ENCODE data around the gene LIPG. TPM values are rescaled to one million over a fixed set of nuclear protein-coding genes. Genes with fewer than 3 reads are reported as not detected.

LIPG gene
- total RNA-seq, 1 experiment from 2014 or later: 57.8 TPM

DNA sequence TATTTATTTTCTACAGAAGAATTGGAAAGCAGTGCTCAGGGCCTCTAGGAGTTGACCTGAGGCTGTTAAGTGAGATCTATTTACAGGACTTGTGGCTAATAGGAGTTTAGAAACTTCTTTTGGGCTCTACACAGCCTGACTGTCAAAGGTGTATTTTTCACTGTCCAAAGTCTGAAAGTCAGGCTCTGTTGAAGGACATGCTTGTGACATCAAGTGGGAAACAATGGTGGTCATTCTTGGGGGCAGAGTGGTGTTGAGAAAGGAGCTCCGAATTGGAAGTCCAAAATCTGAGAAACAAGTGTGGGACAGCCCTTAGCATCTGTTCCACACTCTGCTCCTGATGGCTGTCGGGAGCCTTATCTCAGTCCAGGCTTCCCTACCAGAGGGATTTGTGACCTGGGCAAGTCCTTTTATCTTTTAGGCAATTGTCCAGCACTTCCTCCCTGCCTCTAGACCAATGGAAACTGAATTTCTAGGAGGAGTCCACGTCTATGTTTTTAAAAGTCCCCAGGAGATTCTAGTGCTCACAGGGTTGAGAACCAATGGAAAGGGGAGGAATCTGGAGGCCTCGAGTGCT, 76.4 kb downstream of the LIPG start:
- intact Hi-C loops (cut with micrococcal nuclease): no loop called here
- BruUV-seq (replicated peaks): no TSS peak
- TF ChIP-seq, protein P1, sequence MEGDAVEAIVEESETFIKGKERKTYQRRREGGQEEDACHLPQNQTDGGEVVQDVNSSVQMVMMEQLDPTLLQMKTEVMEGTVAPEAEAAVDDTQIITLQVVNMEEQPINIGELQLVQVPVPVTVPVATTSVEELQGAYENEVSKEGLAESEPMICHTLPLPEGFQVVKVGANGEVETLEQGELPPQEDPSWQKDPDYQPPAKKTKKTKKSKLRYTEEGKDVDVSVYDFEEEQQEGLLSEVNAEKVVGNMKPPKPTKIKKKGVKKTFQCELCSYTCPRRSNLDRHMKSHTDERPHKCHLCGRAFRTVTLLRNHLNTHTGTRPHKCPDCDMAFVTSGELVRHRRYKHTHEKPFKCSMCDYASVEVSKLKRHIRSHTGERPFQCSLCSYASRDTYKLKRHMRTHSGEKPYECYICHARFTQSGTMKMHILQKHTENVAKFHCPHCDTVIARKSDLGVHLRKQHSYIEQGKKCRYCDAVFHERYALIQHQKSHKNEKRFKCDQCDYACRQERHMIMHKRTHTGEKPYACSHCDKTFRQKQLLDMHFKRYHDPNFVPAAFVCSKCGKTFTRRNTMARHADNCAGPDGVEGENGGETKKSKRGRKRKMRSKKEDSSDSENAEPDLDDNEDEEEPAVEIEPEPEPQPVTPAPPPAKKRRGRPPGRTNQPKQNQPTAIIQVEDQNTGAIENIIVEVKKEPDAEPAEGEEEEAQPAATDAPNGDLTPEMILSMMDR (IDR thresholded peaks at IDR 0.05; ENCODE audit: unreplicated experiment): no peak
- ChIA-PET POLR2A (no interaction called here), CTCF (no interaction called here)
- Mint-ChIP-seq H3K9me3 (ENCODE audit: unreplicated experiment) (no peaks in the 10 kb centered on the region), H3K36me3 (ENCODE audit: insufficient read depth, unreplicated experiment) (no peaks in the 10 kb centered on the region), H3K27ac (ENCODE audit: low read depth, unreplicated experiment) (no peak overlapping the region), H3K4me3 (ENCODE audit: unreplicated experiment) (no peak overlapping the region), H3K4me1 (ENCODE audit: insufficient read depth, unreplicated experiment) (no peaks in the 10 kb centered on the region), H3K27me3 (ENCODE audit: insufficient read depth, unreplicated experiment) (no peaks in the 10 kb centered on the region)
- DNase-seq (ENCODE audit: unreplicated experiment): no peak

DNA sequence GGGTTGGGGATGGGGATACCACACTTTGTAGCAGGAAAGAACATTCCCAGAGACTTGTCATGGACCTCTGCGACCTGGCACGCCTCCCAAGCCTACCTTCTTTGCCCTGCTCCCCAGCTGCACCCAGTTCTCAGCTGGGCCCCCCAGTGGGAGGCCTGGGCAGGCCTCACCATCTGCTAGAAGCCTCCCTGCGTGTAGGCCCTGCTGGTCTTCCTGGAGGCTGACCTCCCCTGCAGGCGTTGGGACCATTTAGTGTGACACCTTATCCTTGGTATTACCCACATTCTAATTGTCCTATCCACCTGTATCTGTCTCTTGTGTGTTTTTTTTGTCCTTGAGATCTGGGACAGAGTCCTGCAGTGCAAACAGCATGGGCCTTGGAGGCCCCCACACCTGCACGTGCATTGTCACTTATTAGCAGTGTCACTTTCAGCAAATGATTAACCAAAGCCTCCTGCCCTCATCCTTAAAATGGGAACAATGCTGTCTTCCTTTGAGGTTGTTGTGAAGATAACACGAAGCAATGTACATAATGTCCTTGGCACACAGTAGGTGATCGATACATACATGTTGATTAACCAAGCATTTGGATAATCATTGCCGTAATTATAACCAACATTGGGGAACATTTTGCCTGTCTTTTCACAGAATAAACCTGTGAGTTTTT, 77.2 kb downstream of the LIPG start:
- BruUV-seq (replicated peaks): no TSS peak
- Mint-ChIP-seq H3K36me3 (ENCODE audit: insufficient read depth, unreplicated experiment) (no peaks in the 10 kb centered on the region), H3K4me1 (ENCODE audit: insufficient read depth, unreplicated experiment) (no peaks in the 10 kb centered on the region), H3K27me3 (ENCODE audit: insufficient read depth, unreplicated experiment) (no peaks in the 10 kb centered on the region), H3K9me3 (ENCODE audit: unreplicated experiment) (no peaks in the 10 kb centered on the region), H3K27ac (ENCODE audit: low read depth, unreplicated experiment) (no peak overlapping the region), H3K4me3 (ENCODE audit: unreplicated experiment) (no peak overlapping the region)
- ChIA-PET POLR2A (no interaction called here), CTCF (no interaction called here)
- intact Hi-C loops (cut with micrococcal nuclease): no loop called here
- TF ChIP-seq, protein P1 (IDR thresholded peaks at IDR 0.05; ENCODE audit: unreplicated experiment): no peak
- no peak for DNase-seq (ENCODE audit: unreplicated experiment)

DNA sequence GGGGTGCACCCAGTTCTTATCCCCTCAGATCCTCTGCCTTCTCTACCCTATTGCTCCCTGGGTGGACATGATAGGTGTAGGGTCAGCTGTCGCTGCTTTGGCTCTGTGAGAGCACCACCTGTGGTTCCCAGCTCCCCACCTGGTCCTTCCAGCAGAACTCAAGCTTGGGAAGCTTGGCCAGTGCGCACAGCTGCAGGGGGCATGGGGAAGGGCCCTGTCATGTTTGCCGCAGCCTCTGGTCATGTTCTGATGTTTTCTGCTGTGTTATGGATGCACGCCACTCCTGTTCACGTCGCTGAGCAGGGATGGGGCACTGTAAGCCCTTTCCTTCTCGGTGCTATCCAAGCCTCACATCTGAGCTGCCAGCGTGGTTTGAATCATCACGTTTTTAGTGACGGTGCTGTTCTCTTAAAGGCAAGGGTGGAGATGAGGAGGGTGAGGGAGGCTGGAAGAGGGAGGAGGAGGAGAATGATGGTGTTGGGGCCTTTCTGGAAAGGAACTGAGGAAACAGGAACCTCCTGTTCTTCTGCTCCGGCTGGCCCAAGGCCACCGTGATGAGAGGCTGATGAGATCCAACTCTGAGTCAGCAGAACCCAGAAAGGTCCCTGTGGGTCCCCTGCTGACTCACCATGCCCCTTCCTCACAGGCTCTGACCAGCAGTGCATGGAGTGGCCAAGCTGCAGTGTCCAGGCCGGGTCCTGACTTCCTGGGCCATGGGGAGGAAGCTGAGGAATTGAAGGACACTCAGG, 78.0 kb downstream of the LIPG start:
- Mint-ChIP-seq H3K36me3 (ENCODE audit: insufficient read depth, unreplicated experiment) (no peaks in the 10 kb centered on the region), H3K4me1 (ENCODE audit: insufficient read depth, unreplicated experiment) (no peaks in the 10 kb centered on the region), H3K27ac (ENCODE audit: low read depth, unreplicated experiment) (no peak overlapping the region), H3K9me3 (ENCODE audit: unreplicated experiment) (no peaks in the 10 kb centered on the region), H3K4me3 (ENCODE audit: unreplicated experiment) (no peak overlapping the region), H3K27me3 (ENCODE audit: insufficient read depth, unreplicated experiment) (no peaks in the 10 kb centered on the region)
- no TSS peak for BruUV-seq (replicated peaks)
- TF ChIP-seq, protein P1 (IDR thresholded peaks at IDR 0.05; ENCODE audit: unreplicated experiment): no peak
- CTCF ChIA-PET: interaction anchor here (1.2 to 1.8 kb wide), 2 partner anchors 30 to 81 kb away, joined by 3 to 4 read pairs; no protein-coding TSS in a partner anchor
- DNase-seq (ENCODE audit: unreplicated experiment): no peak
- POLR2A ChIA-PET: no interaction called here
- intact Hi-C loops (cut with micrococcal nuclease): no loop called here

DNA sequence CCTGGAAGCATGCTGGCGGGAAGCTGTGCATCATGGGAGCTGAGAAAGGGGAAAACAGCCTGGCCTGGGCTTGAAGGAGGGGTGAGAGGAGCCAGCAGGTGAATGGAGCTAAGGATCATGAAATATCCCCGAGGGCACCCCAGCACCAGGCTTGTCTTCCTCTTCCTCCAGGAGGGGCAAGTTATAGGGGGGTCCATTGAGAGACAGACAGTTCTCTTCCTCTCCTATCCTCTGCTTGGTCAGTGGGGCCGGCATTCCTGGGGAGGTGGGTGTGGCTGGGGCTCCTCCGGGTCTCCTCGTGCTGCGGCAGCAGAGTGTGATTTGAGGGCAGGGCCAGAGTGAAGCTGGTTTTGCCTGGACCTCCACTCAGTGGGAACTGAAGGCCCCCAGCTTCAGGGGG, 78.9 kb downstream of the LIPG start:
- no peaks in the 10 kb centered on the region for H3K27me3 Mint-ChIP-seq (ENCODE audit: insufficient read depth, unreplicated experiment)
- H3K27ac Mint-ChIP-seq (ENCODE audit: low read depth, unreplicated experiment): no peak overlapping the region
- TF ChIP-seq, protein P1 (IDR thresholded peaks at IDR 0.05; ENCODE audit: unreplicated experiment): no peak
- no peaks in the 10 kb centered on the region for H3K4me1 Mint-ChIP-seq (ENCODE audit: insufficient read depth, unreplicated experiment)
- intact Hi-C loops (cut with micrococcal nuclease): no loop called here
- H3K9me3 Mint-ChIP-seq (ENCODE audit: unreplicated experiment): no peaks in the 10 kb centered on the region
- ChIA-PET CTCF (interaction anchor here (1.2 to 1.8 kb wide), 2 partner anchors 31 to 82 kb away, joined by 3 to 4 read pairs; no protein-coding TSS in a partner anchor), POLR2A (interaction anchor here (0.7 to 1.3 kb wide), 2 partner anchors 32 to 115 kb away, joined by 3 to 4 read pairs; no protein-coding TSS in a partner anchor)
- no TSS peak for BruUV-seq (replicated peaks)
- H3K36me3 Mint-ChIP-seq (ENCODE audit: insufficient read depth, unreplicated experiment): no peaks in the 10 kb centered on the region
- DNase-seq (ENCODE audit: unreplicated experiment): no peak
- no peak overlapping the region for H3K4me3 Mint-ChIP-seq (ENCODE audit: unreplicated experiment)
